ENCODE measurements around the gene HDGFL2. TPM values are rescaled to one million over a fixed set of nuclear protein-coding genes. Genes with fewer than 3 reads are reported as not detected.

HDGFL2 gene
- total RNA-seq, 1 experiment from 2014 or later = 75.2 TPM

DNA sequence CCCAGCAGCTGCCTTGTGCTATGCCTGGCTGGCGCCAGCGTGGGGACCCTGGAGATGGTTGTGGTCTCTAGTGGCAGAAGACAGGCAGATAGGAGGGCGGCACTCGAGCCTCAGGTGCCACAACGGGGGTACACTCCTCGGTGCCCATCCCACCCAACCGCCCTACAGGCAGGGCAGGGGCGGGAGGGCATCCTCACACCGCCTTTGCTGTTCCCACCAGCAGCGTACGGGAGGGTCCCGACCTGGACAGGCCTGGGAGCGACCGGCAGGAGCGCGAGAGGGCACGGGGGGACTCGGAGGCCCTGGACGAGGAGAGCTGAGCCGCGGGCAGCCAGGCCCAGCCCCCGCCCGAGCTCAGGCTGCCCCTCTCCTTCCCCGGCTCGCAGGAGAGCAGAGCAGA, 29.6 kb downstream of the HDGFL2 start (continued):
- TF ChIP-seq, protein P1, sequence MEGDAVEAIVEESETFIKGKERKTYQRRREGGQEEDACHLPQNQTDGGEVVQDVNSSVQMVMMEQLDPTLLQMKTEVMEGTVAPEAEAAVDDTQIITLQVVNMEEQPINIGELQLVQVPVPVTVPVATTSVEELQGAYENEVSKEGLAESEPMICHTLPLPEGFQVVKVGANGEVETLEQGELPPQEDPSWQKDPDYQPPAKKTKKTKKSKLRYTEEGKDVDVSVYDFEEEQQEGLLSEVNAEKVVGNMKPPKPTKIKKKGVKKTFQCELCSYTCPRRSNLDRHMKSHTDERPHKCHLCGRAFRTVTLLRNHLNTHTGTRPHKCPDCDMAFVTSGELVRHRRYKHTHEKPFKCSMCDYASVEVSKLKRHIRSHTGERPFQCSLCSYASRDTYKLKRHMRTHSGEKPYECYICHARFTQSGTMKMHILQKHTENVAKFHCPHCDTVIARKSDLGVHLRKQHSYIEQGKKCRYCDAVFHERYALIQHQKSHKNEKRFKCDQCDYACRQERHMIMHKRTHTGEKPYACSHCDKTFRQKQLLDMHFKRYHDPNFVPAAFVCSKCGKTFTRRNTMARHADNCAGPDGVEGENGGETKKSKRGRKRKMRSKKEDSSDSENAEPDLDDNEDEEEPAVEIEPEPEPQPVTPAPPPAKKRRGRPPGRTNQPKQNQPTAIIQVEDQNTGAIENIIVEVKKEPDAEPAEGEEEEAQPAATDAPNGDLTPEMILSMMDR (IDR thresholded peaks at IDR 0.05 in 2 of 3, conservative IDR thresholded peaks at IDR 0.05 in 1 of 3; ENCODE audit: borderline replicate concordance in 1 of 3, insufficient read depth in 1 of 3, low read depth in 2 of 3, low read length in 2 of 3) = no peak
- TF ChIP-seq FOSL1 (IDR thresholded peaks at IDR 0.05; ENCODE audit: low read depth) (no peak), CBX3 (IDR thresholded peaks at IDR 0.05; ENCODE audit: low read depth) (no peak)
- TF ChIP-seq, protein P2, sequence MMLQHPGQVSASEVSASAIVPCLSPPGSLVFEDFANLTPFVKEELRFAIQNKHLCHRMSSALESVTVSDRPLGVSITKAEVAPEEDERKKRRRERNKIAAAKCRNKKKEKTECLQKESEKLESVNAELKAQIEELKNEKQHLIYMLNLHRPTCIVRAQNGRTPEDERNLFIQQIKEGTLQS (IDR thresholded peaks at IDR 0.05) = no peak

DNA sequence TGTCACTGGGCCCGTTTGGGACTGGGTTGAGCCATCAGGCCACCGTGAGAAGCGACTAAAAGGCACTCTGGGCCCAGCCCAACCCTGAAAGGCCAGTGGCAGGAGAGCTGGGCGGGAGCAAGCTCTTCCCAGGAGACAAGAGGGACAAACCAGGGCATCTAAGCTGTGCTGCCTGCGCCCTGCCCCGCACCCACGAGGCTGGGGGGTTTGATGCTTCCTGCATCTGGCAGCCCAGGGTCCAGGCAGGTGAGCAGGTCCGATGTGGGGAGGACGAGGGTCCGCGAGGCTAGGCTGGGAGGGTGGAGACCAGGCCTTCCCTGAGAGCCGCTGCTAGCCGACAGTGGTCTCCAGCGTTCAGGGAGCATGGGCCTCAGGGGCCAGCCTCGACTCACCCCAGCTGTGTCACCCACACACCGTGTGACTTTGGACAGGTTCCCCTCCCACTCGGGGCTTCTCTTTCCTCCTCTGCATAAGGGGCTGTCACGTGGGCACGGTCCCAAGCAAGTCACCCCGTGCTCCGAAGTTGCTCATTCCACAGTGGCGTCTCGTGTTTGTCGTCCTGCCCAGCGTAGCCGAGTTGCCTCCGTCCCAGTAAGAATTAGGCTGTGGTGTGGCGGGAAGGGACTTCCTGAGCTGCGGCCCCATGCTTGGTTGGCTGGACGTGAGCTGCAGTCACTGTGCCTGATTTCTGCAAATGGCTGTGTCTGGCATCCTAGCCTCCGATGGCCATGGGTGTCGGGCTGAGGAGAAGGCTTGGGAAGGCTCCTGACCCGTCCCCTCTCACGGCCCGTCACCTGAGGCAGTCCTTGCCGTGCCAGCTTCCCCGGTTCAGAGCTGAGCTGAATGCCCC, 30.4 kb downstream of the HDGFL2 start:
- no peak overlapping the region for H2AFZ ChIP-seq (ENCODE audit: low read depth, low read length, poor library complexity, severe bottlenecking)
- no TSS peak for BruUV-seq (replicated peaks)
- ATAC-seq = no peak
- H3K4me2 ChIP-seq (ENCODE audit: low read length) = no peak overlapping the region
- no peaks in the 10 kb centered on the region for H3K9me2 ChIP-seq (ENCODE audit: insufficient read depth)
- ChIA-PET RAD21 (ENCODE audit: low non-redundant PET in 1 of 2, low total read pairs in 2 of 2, uncharacterized antibody in 2 of 2, unreplicated experiment in 2 of 2) (no interaction called here), CTCF (no interaction called here), POLR2A (no interaction called here)
- DNase-seq (ENCODE audit: low read depth, low spot score) = no peak
- no peaks in the 10 kb centered on the region for H3K9me3 ChIP-seq (ENCODE audit: control insufficient read depth in 1 of 2, insufficient read depth in 1 of 2, low read depth in 1 of 2, low read length in 2 of 2)
- H3K9ac ChIP-seq (ENCODE audit: low read length) = no peak overlapping the region
- H3K36me3 ChIP-seq (ENCODE audit: control insufficient read depth in 1 of 2, insufficient read depth in 2 of 2, low read length in 2 of 2) = peaks cover 0 to 4% of the 10 kb centered on the region in 2 experiments; a peak in 1 of 4 replicates
- no peaks in the 10 kb centered on the region for H3K27me3 ChIP-seq (ENCODE audit: insufficient read depth, low read length)
- H3K79me2 ChIP-seq (ENCODE audit: insufficient read depth, low read length) = no peaks in the 10 kb centered on the region
- TF ChIP-seq CBX3 (IDR thresholded peaks at IDR 0.05; ENCODE audit: low read depth) = no peak
- no peak for TF ChIP-seq TCF7L2 (IDR thresholded peaks at IDR 0.05; ENCODE audit: borderline replicate concordance, extremely low read depth, insufficient read depth, insufficient read length)
- no peak for TF ChIP-seq SIN3A (IDR thresholded peaks at IDR 0.05; ENCODE audit: low read depth)
- TF ChIP-seq POLR2A (IDR thresholded peaks at IDR 0.05; ENCODE audit: borderline replicate concordance, extremely low read depth, insufficient read depth, insufficient read length) = no peak
- no peak for TF ChIP-seq JUND (IDR thresholded peaks at IDR 0.05)
- no peak for TF ChIP-seq SP1 (IDR thresholded peaks at IDR 0.05; ENCODE audit: low read depth)
- no peak for TF ChIP-seq EZH2 (IDR thresholded peaks at IDR 0.05)
- TF ChIP-seq, protein P3, sequence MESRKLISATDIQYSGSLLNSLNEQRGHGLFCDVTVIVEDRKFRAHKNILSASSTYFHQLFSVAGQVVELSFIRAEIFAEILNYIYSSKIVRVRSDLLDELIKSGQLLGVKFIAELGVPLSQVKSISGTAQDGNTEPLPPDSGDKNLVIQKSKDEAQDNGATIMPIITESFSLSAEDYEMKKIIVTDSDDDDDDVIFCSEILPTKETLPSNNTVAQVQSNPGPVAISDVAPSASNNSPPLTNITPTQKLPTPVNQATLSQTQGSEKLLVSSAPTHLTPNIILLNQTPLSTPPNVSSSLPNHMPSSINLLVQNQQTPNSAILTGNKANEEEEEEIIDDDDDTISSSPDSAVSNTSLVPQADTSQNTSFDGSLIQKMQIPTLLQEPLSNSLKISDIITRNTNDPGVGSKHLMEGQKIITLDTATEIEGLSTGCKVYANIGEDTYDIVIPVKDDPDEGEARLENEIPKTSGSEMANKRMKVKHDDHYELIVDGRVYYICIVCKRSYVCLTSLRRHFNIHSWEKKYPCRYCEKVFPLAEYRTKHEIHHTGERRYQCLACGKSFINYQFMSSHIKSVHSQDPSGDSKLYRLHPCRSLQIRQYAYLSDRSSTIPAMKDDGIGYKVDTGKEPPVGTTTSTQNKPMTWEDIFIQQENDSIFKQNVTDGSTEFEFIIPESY (IDR thresholded peaks at IDR 0.05; ENCODE audit: extremely low read depth, insufficient replicate concordance, low read length) = no peak
- TF ChIP-seq ZFX (IDR thresholded peaks at IDR 0.05) = no peak
- no peak for TF ChIP-seq ZNF274 (IDR thresholded peaks at IDR 0.05; ENCODE audit: low read depth, low read length)
- no peak for TF ChIP-seq YY1 (IDR thresholded peaks at IDR 0.05; ENCODE audit: extremely low read depth, insufficient replicate concordance, low read depth, low read length)
- intact Hi-C loops (cut with micrococcal nuclease) = no loop called here
- H3K27ac ChIP-seq (ENCODE audit: low read depth, low read length) = no peak overlapping the region
- H3K4me3 ChIP-seq (replicated peaks in 1 of 2; ENCODE audit: low read depth in 1 of 2, low read length in 2 of 2) = no peak overlapping the region
- peaks cover 0 to 11% of the 10 kb centered on the region in 2 experiments; a peak in 2 of 4 replicates for H3K4me1 ChIP-seq (ENCODE audit: control insufficient read depth in 1 of 2, insufficient read depth in 2 of 2, low read length in 2 of 2)
- H4K20me1 ChIP-seq (ENCODE audit: insufficient read depth) = no peaks in the 10 kb centered on the region
